Subcutaneous abdominal adipose tissue (tissue), 5 donors: Measurements from ENCODE around the gene TBC1D22B.
"Not testable (repeated sequence)": the region's sequence is repeated elsewhere in the genome, so short reads cannot be mapped to it uniquely, and the experiment has no call there.

Experiments
- H3K27ac ChIP-seq: one replicate; pipeline ENCODE4 v1.7.0; 2013; ENCODE audit warnings: low read depth, mild to moderate bottlenecking, inconsistent platforms, low read length, moderate library complexity
- H3K27me3 ChIP-seq, 5 donors: one replicate each; pipeline ENCODE4 v1.7.0; 2013; ENCODE audit warnings: low read length in 5 of 5, inconsistent platforms in 1 of 5; ENCODE audit not compliant: control insufficient read depth in 5 of 5, insufficient read depth in 4 of 5
- H3K36me3 ChIP-seq, 5 donors: one replicate each; pipeline ENCODE4 v1.7.0; 2013; ENCODE audit warnings: low read length in 5 of 5; ENCODE audit not compliant: control insufficient read depth in 5 of 5, insufficient read depth in 5 of 5
- H3K4me1 ChIP-seq, 5 donors: one replicate each; pipeline ENCODE4 v1.7.0; 2013; ENCODE audit warnings: low read length in 5 of 5, mild to moderate bottlenecking in 3 of 5, moderate library complexity in 1 of 5; ENCODE audit not compliant: control insufficient read depth in 5 of 5, insufficient read depth in 5 of 5
- H3K4me3 ChIP-seq, 5 donors: one replicate each; pipeline ENCODE4 v1.7.0; 2013; ENCODE audit warnings: low read length in 5 of 5, low read depth in 1 of 5
- H3K9ac ChIP-seq, 5 donors: one replicate each; pipeline ENCODE4 v1.7.0; 2013; ENCODE audit warnings: low read length in 5 of 5, mild to moderate bottlenecking in 4 of 5, moderate library complexity in 3 of 5
- H3K9me3 ChIP-seq, 5 donors: one replicate each; pipeline ENCODE4 v1.7.0; 2013; ENCODE audit warnings: low read length in 5 of 5; ENCODE audit not compliant: control insufficient read depth in 5 of 5
- donor health status: healthy.
- donor health status: healthy.
- donor health status: healthy.
- donor health status: healthy.
- donor health status: healthy.

The TBC1D22B gene

DNA sequence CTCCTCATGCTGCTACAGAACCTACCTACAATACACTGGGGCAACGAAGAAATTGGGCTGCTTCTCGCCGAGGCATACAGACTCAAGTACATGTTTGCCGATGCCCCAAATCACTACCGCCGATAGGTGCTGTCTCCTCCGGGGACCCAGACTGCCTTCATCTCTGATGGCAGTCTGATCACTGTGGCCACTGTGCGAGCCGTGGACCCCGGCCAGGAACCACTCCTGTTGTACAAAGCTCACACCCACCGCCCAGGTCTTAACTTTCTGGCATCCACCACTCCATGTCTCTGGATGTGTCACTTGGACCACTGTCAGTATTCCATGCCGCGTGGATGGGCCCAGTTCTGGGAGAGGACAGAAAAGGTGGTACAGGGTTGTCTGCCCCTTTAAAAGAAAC lies 73.5 kb downstream of the TBC1D22B start:
- H3K4me1 ChIP-seq, result no peaks in the 10 kb centered on the region
- H3K27me3 ChIP-seq, result no peaks in the 10 kb centered on the region
- no peaks in the 10 kb centered on the region for H3K9me3 ChIP-seq
- H3K9ac ChIP-seq, result no peak overlapping the region
- no peak overlapping the region for H3K4me3 ChIP-seq
- no peak overlapping the region for H3K27ac ChIP-seq
- peaks cover 8 to 37% (median 23%) of the 10 kb centered on the region in 5 donors for H3K36me3 ChIP-seq

DNA sequence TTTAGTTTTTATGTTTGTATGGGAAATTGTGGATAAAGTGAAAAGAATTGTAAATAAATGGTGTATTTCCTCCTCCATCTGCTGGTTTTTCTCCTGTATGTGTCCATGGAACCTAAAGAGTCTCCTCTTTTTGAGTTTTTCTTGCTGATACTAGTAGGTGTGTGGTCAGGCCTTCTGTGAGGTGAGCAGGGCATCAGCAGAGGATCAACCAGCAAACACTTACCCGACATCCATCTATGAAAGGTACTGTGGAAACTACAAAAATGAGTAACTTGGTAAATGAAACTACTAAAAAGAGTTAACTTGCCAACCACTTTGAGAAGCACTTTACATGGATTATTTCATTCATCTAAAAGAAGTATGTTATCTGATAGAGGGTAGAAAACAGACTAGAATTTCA lies 75.3 kb downstream of the TBC1D22B start:
- no peak overlapping the region for H3K9ac ChIP-seq
- H3K9me3 ChIP-seq, result no peaks in the 10 kb centered on the region
- H3K4me1 ChIP-seq, result no peaks in the 10 kb centered on the region
- no peak overlapping the region for H3K27ac ChIP-seq
- H3K4me3 ChIP-seq, result no peak overlapping the region
- peaks cover 8 to 37% (median 23%) of the 10 kb centered on the region in 5 donors for H3K36me3 ChIP-seq
- no peaks in the 10 kb centered on the region for H3K27me3 ChIP-seq

DNA sequence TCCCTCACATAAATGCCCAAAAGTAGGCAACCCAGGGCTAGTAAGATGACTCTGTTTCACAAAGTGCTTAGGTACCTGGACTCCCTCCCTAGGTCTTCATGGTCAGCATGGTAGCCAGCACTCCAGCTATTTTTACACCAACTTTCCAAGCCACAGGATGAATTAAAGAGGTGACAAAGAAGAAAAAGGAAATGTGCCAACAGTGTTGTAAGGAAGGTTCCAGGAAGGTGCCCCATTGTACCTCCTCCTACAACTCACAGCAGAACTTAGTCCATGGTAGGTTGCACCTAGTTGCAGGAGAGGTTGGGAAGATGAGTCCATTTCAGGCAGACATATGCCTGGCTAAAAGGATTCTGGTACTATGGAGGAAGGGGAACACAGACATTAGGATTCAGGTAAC lies 76.5 kb downstream of the TBC1D22B start:
- Histone ChIP-seq H3K27me3 (no peaks in the 10 kb centered on the region), H3K36me3 (peaks cover 7 to 37% (median 23%) of the 10 kb centered on the region in 5 donors), H3K4me1 (no peaks in the 10 kb centered on the region), H3K9ac (no peak overlapping the region), H3K9me3 (no peaks in the 10 kb centered on the region), H3K4me3 (no peak overlapping the region), H3K27ac (no peak overlapping the region)

DNA sequence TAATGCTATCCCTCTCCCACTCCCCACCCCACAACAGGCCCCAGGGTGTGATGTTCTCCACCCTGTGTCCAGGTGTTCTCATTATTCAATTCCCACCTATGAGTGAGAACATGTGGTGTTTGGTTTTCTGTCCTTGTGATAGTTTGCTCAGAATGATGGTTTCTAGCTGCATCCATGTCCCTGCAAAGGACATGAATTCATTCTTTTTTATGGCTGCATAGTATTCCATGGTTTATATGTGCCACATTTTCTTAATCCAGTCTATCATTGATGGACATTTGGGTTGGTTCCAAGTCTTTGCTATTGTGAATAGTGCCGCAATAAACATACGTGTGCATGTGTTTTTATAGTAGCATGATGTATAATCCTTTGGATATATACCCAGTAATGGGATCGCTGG lies 80.7 kb downstream of the TBC1D22B start:
- H3K27me3 ChIP-seq, H3K27ac ChIP-seq, H3K36me3 ChIP-seq, H3K9me3 ChIP-seq, H3K4me1 ChIP-seq, H3K9ac ChIP-seq, H3K4me3 ChIP-seq: not testable (repeated sequence)

DNA sequence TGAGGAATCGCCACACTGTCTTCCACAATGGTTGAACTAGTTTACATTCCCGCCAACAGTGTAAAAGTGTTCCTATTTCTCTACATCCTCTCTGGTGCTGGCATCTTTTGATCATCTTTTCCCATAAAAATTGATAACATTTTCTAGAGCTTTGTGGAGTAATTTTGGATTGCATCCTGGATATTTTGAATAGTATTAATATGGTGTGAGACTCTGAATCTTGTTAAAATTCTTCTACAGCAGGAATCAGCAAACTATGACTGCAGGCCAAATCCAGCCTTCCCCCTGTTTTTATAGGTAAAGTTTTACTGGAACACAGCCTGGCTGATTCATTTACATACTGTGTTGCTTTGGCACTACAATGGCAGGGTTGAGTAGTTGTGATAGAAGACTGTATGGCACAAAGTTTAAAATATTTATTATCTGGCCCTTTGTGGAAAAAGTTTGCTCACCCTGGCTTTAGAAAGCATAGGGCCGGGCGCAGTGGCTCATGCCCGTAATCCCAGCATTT lies 81.2 kb downstream of the TBC1D22B start:
- no peaks in the 10 kb centered on the region for H3K9me3 ChIP-seq

DNA sequence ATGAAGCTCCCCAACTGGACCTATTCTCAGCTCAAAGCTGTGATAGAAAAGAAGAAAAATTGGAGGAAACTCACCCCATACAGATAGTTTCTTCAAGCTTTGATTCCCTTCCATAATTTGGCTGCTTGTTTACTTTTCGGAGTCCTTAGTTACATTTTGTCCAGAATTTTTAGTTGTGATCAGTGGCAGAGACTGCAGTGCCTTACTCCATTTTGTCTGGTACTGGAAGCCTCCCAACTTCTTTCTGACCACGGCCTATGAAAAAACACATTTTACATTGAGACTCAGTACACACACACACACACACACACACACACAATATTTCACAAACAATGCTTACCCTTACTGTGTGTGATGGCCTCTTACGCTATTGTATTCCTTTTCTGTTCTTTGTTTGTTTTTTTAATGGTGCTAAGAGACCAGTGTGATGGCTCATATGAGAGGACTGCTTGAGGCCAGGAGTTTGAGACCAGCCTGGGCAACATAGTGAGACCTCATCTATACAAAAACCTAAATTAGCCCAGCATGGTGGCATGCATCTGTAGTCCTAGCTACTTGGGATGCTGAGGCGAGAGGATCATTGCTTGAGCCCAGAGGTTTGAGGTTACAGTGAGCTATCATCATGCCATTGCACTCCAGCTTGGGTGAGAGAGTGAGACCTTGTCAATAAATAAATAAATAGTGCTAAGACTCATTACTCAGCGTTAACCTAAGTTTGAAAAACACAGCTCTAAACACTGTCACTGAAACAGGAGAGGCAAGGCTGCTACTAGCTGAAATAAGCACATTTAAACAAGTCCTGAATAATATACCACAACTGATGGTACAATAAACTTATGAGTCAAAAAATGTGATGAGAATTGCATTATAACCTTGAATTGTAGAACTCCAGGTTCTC lies 82.4 kb downstream of the TBC1D22B start:
- no peaks in the 10 kb centered on the region for H3K36me3 ChIP-seq
- peaks cover 0 to 3% (median 0%) of the 10 kb centered on the region in 5 donors for H3K27me3 ChIP-seq
- no peaks in the 10 kb centered on the region for H3K4me1 ChIP-seq
- no peak overlapping the region for H3K4me3 ChIP-seq
- H3K27ac ChIP-seq, result no peak overlapping the region
- no peak overlapping the region for H3K9ac ChIP-seq
- H3K9me3 ChIP-seq, result no peaks in the 10 kb centered on the region

More for the DNA sequence above, 81.2 kb downstream of the TBC1D22B start:
- Histone ChIP-seq H3K27ac (no peak overlapping the region), H3K36me3 (peaks cover 0 to 4% (median 0%) of the 10 kb centered on the region in 5 donors), H3K9ac (no peak overlapping the region), H3K27me3 (no peaks in the 10 kb centered on the region), H3K4me3 (no peak overlapping the region), H3K4me1 (no peaks in the 10 kb centered on the region)

DNA sequence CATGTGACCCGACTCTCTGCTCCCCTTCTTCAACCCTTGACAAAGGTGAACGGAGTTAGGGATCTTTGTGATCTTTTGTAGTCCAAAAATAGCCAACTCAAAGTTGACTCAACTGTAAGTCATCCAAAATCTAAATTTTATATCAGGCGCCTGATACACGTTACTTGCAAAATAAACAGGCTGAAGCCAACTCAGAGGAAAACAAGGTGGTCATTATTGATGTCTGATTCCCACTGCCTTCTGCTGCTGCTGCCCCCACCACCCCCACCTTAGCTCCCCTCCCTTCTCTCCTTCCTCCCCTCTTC lies 83.0 kb downstream of the TBC1D22B start:
- no peak overlapping the region for H3K9ac ChIP-seq
- H3K36me3 ChIP-seq, result no peaks in the 10 kb centered on the region
- H3K4me3 ChIP-seq, result no peak overlapping the region
- H3K27me3 ChIP-seq, result peaks cover 0 to 3% (median 0%) of the 10 kb centered on the region in 5 donors
- H3K4me1 ChIP-seq, result no peaks in the 10 kb centered on the region
- no peak overlapping the region for H3K27ac ChIP-seq
- H3K9me3 ChIP-seq, result no peaks in the 10 kb centered on the region

DNA sequence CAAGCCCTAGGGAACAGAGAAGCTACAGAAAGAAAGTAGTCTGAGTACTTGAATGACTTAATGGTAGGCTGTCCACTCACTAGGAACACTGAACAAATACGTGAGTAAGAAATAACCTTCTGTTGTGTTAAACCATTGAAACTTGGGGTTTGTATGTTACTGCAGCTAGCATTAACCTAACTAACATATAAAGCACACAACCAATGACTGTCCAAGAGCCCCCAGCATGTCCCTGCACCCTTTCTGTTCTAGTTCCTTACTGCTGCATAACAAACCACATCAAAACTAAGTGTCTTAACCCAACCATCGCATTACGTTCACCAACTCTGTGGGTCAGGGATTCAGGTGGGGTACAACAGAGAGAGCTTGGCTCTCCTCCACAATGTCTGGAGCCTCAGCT lies 85.7 kb downstream of the TBC1D22B start:
- no peaks in the 10 kb centered on the region for H3K9me3 ChIP-seq

DNA sequence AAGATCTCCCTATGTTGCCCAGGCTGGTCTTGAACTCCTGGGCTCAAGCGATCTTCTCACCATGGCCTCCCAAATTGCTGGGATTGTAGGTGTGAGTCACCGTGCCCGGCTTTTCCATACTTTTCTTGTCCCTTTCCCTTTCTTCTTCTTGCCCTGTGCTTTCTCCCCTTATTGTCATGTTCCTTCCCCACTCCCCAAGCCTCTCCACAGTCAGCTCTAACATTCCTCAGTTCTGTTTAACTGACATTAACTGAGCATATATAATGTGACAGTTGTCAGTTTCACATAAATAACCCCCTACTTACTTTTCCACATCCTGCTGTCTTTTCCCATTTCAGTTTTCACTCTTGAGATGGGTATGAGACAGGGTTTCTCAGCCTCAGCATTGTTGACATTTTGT lies 86.7 kb downstream of the TBC1D22B start:
- Histone ChIP-seq H3K4me3 (no peak overlapping the region), H3K9ac (no peak overlapping the region), H3K9me3 (no peaks in the 10 kb centered on the region), H3K4me1 (no peaks in the 10 kb centered on the region), H3K27me3 (peaks cover 0 to 3% (median 0%) of the 10 kb centered on the region in 5 donors), H3K27ac (no peak overlapping the region), H3K36me3 (no peaks in the 10 kb centered on the region)

More for the DNA sequence above, 85.7 kb downstream of the TBC1D22B start:
- no peak overlapping the region for H3K4me3 ChIP-seq
- H3K27me3 ChIP-seq, result peaks cover 0 to 3% (median 0%) of the 10 kb centered on the region in 5 donors
- H3K4me1 ChIP-seq, result no peaks in the 10 kb centered on the region
- no peak overlapping the region for H3K27ac ChIP-seq
- H3K36me3 ChIP-seq, result no peaks in the 10 kb centered on the region
- H3K9ac ChIP-seq, result no peak overlapping the region

DNA sequence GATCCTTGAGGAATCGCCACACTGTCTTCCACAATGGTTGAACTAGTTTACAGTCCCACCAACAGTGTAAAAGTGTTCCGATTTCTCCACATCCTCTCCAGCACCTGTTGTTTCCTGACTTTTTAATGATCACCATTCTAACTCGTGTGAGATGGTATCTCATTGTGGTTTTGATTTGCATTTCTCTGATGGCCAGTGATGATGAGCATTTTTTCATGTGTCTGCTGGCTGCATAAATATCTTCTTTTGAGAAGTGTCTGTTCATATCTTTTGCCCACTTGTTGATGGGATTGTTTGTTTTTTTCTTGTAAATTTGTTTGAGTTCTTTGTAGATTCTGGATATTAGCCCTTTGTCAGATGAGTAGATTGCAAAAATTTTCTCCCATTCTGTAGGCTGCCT lies 88.2 kb downstream of the TBC1D22B start:
- H3K27ac ChIP-seq, H3K4me3 ChIP-seq, H3K9me3 ChIP-seq, H3K9ac ChIP-seq, H3K36me3 ChIP-seq, H3K27me3 ChIP-seq, H3K4me1 ChIP-seq: not testable (repeated sequence)
